ENCODE data around the gene TNFRSF9.
A peak's percentile ranks its signal among the peaks of the same experiment; 100 is the strongest.
"Not testable (repeated sequence)": the region's sequence is repeated elsewhere in the genome, so short reads cannot be mapped to it uniquely, and the experiment has no call there.

Gene TNFRSF9

DNA sequence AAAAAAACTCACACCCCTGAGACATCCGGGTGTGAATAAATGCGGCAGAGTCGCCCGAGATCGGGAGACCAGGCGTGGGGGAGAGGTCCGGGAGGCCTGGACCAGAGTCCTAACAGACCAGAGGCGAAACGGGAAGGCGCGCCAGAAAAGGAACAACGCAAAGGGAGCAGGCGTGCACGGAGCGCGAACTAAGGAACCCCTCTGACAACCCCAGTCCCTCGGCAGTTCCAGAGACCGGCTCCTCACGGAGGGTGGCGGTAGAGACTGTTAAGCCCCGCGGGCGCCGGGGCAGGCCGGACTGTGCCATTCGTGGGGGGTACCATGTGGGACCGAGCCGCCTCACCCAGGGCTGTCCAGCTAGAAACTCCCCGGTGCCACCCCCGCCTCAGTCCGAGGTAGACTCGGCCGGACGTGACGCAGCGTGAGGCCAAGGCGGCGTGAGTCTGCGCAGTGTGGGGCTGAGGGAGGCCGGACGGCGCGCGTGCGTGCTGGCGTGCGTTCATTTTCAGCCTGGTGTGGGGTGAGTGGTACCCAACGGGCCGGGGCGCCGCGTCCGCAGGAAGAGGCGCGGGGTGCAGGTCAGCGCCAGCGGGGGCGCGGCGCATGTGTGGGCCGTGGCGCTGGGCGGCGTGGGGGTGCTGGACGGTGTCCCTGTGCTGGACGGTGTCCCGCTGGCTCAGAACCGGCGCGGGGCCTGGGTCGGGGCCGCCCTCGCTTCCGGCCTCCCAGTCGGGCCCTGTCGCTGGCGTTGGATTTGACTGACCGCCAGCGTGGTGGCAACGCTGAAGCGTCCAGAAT lies 20.8 kb upstream of the TNFRSF9 start, which contains the start of gene PARK7:
Gene PARK7 (plus strand): TSS at position 496 of the 798 bp plus-strand sequence. CDS start 1,075 bp downstream, outside the sequence.
- TF ChIP-seq, protein P1, sequence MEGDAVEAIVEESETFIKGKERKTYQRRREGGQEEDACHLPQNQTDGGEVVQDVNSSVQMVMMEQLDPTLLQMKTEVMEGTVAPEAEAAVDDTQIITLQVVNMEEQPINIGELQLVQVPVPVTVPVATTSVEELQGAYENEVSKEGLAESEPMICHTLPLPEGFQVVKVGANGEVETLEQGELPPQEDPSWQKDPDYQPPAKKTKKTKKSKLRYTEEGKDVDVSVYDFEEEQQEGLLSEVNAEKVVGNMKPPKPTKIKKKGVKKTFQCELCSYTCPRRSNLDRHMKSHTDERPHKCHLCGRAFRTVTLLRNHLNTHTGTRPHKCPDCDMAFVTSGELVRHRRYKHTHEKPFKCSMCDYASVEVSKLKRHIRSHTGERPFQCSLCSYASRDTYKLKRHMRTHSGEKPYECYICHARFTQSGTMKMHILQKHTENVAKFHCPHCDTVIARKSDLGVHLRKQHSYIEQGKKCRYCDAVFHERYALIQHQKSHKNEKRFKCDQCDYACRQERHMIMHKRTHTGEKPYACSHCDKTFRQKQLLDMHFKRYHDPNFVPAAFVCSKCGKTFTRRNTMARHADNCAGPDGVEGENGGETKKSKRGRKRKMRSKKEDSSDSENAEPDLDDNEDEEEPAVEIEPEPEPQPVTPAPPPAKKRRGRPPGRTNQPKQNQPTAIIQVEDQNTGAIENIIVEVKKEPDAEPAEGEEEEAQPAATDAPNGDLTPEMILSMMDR (IDR thresholded peaks at IDR 0.05; ENCODE audit: control insufficient read depth, insufficient read depth, low read depth, low read length, missing control alignments): peak; percentile 65
- peak; percentile 97 for DNase-seq (ENCODE audit: low read depth)

DNA sequence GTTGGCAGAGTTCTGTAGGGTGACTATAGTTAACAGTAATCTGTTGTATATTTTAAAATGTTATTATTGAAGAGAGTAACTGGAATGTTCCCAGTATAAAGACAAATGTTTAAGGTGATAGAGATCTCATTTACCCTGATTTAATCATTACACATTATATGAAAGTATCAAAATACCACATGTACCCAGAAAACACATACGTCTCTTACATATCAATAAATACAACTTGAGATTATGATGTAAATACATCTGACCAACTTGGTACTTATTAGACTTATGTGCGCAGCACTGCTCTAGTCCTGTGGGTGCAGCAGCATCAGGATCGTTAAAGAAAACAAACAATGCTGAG lies 20.2 kb upstream of the TNFRSF9 start:
- no peak for DNase-seq (ENCODE audit: low read depth)
- TF ChIP-seq, protein P1 (IDR thresholded peaks at IDR 0.05; ENCODE audit: control insufficient read depth, insufficient read depth, low read depth, low read length, missing control alignments): no peak
- peak overlapping the region; percentile 97 for H3K4me3 ChIP-seq (ENCODE audit: control insufficient read depth, low read depth, low read length)

More for the DNA sequence above, 20.8 kb upstream of the TNFRSF9 start, which contains the start of gene PARK7:
- peak within 1 kb of the TSS; percentile 97 for H3K4me3 ChIP-seq (ENCODE audit: control insufficient read depth, low read depth, low read length)

DNA sequence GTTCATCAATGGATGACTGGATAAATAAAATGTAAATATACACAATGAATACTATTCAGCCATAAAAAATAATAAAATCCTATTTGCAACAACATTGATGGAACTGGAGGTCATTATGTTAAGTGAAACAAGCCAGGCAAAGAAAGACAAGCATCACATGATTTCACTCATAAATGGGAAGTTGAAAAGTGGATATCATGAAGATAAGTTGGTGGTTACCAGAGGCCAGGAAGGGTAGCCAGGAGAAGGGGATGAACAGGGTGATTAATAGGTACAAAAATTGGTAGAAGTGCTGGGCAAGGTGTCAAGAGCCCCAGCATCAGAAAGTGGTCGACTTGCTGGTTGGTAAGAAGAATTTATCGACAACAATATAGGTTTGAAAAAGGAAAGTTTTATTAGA lies 19.5 kb upstream of the TNFRSF9 start:
- H3K4me3 ChIP-seq (ENCODE audit: control insufficient read depth, low read depth, low read length): no peak overlapping the region
- DNase-seq (ENCODE audit: low read depth): no peak
- TF ChIP-seq, protein P1 (IDR thresholded peaks at IDR 0.05; ENCODE audit: control insufficient read depth, insufficient read depth, low read depth, low read length, missing control alignments): no peak

DNA sequence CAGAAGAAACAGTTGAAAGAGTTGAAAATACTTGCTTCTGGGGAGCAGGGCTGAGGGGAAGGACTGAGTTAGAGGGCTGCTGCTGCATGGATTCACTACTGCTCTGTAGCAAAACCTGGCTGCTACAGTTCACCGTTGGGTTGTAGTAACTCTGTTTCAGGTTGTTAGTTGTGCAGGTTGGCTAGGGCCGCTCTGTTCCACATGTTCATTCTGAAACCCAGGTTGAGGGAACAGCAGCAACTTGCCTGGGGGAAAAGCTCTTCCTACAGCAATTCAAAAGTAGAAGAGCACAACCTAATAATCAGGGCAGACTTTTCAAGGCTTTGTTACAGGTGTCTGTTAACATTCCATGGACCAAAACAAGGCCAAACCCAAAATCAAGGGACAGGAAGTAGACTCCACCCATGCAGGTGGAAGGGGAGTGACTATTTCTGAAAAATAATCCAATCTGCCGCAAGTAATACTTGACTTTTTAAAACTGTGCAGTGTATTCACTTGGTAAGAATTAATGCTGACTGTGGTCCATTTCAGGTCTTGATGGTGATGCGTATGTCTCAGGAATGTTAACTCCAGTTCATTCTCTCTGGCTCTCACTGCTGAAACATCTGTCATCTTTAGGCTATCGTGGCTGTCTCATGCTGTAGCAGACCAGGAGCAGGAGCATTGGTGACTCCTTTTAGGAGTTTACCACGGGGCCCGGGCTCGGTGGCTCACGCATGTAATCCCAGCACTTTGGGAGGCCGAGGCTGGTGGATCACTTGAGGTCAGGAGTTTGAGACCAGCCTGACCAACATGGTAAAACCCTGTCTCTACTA lies 15.8 kb upstream of the TNFRSF9 start:
- TF ChIP-seq, protein P1 (IDR thresholded peaks at IDR 0.05; ENCODE audit: control insufficient read depth, insufficient read depth, low read depth, low read length, missing control alignments): no peak
- H3K4me3 ChIP-seq (ENCODE audit: control insufficient read depth, low read depth, low read length): no peak overlapping the region
- DNase-seq (ENCODE audit: low read depth): peak; percentile 16

DNA sequence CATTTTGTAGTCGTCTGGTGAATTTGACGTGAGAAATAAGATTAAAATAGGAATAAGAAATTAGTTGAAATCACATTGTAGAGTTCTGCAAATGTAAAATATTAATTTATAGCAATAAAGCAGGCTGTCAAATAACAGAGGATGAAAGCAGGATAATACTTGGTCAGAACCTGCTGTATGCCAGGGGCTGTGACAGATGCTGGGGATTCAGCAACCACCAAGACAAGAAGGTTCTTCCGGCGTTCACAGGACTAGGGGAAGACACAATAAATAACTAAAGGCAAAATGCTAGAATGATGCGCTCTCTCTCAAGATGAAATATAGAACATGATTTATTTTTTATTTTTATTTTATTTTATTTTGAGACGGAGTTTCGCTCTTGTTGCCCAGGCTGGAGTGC lies 14.0 kb upstream of the TNFRSF9 start:
- TF ChIP-seq, protein P1 (IDR thresholded peaks at IDR 0.05; ENCODE audit: control insufficient read depth, insufficient read depth, low read depth, low read length, missing control alignments): no peak
- no peak for DNase-seq (ENCODE audit: low read depth)
- H3K4me3 ChIP-seq (ENCODE audit: control insufficient read depth, low read depth, low read length): peak overlapping the region; percentile 53

DNA sequence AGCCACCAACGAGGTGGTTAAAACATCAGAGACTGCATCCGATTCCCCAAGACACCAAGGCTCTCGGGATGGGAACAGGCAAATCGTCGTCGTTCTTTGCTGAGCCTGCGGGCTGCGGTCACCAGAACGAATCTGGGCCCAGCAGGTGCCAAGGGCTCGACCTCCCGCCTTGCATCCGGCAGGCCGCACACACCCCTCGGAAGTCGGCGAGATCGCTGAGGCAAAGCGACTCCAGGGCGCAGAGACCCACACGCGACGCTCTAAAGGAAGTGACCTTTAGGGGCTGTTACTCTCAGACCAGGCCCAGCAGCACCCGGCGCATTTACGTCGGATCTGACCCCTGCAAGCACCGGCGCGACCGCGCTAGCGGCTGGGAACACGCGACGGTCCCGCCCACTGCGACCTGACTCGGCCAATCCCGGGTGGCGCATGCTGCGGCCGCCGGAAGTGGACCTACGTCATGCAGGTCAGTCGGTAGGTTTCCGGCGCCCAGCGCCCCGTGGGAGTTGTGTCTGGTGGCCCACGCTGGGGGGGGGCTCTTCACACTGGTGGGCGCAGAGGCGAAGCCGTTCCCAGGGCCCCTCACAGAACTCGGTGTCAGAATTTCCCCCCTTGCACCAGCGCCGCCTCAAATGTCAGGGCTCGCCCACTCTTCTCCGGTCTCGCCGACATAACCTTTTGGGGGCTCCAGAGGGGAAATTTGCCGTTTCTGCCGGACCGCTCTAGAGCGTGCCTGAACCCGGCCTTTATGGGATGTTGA lies 13.4 kb upstream of the TNFRSF9 start:
- peak overlapping the region; percentile 53 for H3K4me3 ChIP-seq (ENCODE audit: control insufficient read depth, low read depth, low read length)
- peak; percentile 52 for DNase-seq (ENCODE audit: low read depth)
- TF ChIP-seq, protein P1 (IDR thresholded peaks at IDR 0.05; ENCODE audit: control insufficient read depth, insufficient read depth, low read depth, low read length, missing control alignments): no peak

DNA sequence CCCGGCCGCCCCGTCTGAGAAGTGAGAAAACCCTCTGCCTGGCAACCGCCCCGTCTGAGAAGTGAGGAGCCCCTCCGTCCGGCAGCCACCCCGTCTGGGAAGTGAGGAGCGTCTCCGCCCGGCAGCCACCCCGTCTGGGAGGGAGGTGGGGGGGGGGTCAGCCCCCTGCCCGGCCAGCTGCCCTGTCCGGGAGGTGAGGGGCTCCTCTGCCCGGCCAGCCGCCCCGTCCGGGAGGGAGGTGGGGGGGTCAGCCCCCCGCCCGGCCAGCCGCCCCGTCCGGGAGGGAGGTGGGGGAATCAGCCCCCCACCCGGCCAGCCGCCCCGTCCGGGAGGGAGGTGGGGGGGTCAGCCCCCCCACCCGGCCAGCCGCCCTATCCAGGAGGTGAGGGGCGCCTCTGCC lies 12.2 kb upstream of the TNFRSF9 start:
- not testable (repeated sequence) for DNase-seq (ENCODE audit: low read depth); H3K4me3 ChIP-seq (ENCODE audit: control insufficient read depth, low read depth, low read length)
